HEK293T (cell line): ENCODE data around the gene BORCS5.

Source experiments
- BHLHE40 ChIP-seq: fragments of 450-650 bp; IDR thresholded peaks from 2 replicates; pipeline ENCODE4 v1.6.1; 2016; ENCODE audit warnings: mild to moderate bottlenecking, moderate library complexity, borderline replicate concordance
- CTBP1 ChIP-seq: fragments of 450-650 bp; IDR thresholded peaks from 2 replicates; pipeline ENCODE4 v1.6.1; 2016; ENCODE audit warnings: borderline replicate concordance
- LEF1 ChIP-seq: fragments of 450-650 bp; IDR thresholded peaks from 2 replicates; pipeline ENCODE4 v1.6.1; 2017; ENCODE audit warnings: mild to moderate bottlenecking, borderline replicate concordance
- NFRKB ChIP-seq: fragments of 450-650 bp; IDR thresholded peaks from 2 replicates; pipeline ENCODE4 v1.6.1; 2016; ENCODE audit warnings: mild to moderate bottlenecking, moderate library complexity
- SUZ12 ChIP-seq: fragments of 450-650 bp; IDR thresholded peaks from 2 replicates; pipeline ENCODE4 v1.6.1; 2016; ENCODE audit warnings: mild to moderate bottlenecking
- TARDBP ChIP-seq: fragments of 450-650 bp; IDR thresholded peaks from 2 replicates; pipeline ENCODE4 v1.6.1; 2016

- no peak for TF ChIP-seq TARDBP
- TF ChIP-seq NFRKB: no peak
- no peak for TF ChIP-seq BHLHE40
- TF ChIP-seq LEF1: no peak
- no peak for TF ChIP-seq SUZ12
- no peak for TF ChIP-seq CTBP1
These were observed 110.4 kb downstream of the BORCS5 start for GRCh38 chr12:12467264-12467663.
